ENCODE measurements around the gene RANGRF. TPM values are rescaled to one million over a fixed set of nuclear protein-coding genes. Genes with fewer than 3 reads are reported as not detected.

RANGRF gene
- total RNA-seq, 1 donor from 2014 or later, result 36.5 TPM

DNA sequence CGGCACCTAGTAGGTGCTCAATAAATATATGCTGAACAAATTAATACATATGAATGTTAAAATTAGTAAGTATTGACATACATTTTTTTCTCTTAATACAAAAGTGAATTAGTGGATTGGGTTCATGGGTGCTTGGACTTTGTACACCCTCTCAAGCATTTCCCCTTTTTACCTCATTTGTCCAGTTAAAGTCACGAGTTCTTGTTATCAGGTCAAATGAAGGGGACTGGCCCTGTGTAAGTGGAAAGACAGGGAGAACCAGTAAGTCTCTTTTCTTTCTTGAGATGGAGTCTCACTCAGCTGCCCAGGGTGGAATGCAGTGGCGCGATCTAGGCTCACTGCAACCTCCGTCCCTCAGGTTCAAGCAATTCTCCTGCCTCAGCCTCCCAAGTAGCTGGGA, 13.7 kb upstream of the RANGRF start:
- no peak overlapping the region for H3K4me3 ChIP-seq (ENCODE audit: low read depth, low read length)
- DNase-seq (ENCODE audit: low read depth), result no peak
- TF ChIP-seq, protein P1, sequence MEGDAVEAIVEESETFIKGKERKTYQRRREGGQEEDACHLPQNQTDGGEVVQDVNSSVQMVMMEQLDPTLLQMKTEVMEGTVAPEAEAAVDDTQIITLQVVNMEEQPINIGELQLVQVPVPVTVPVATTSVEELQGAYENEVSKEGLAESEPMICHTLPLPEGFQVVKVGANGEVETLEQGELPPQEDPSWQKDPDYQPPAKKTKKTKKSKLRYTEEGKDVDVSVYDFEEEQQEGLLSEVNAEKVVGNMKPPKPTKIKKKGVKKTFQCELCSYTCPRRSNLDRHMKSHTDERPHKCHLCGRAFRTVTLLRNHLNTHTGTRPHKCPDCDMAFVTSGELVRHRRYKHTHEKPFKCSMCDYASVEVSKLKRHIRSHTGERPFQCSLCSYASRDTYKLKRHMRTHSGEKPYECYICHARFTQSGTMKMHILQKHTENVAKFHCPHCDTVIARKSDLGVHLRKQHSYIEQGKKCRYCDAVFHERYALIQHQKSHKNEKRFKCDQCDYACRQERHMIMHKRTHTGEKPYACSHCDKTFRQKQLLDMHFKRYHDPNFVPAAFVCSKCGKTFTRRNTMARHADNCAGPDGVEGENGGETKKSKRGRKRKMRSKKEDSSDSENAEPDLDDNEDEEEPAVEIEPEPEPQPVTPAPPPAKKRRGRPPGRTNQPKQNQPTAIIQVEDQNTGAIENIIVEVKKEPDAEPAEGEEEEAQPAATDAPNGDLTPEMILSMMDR (conservative IDR thresholded peaks at IDR 0.05; ENCODE audit: low read depth, low read length), result no peak

- no peak for DNase-seq (ENCODE audit: low read depth)
- TF ChIP-seq, protein P1 (conservative IDR thresholded peaks at IDR 0.05; ENCODE audit: low read depth, low read length), result no peak
- H3K4me3 ChIP-seq (ENCODE audit: low read depth, low read length), result no peak overlapping the region
These were observed 12.8 kb upstream of the RANGRF start for GRCh38 chr17:8275421-8276290.

DNA sequence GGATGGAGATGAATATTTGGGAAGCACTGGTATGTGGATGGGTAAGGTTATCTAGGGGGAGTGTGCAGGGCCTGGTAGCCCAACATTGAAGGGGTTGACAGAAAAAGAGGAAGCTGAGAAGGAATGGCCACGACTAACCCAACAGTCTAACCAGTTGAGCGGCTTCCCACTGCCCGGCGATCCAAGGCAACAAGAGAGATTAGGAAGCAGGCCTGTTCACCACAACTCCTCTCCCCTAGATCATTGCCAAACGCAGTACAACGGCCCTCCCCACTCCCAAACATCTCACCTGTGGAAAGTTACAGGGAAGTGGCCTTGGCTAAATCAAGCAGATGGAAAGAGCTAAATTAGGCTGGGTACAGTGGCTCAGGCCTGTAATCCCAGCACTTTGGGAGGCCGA, 11.2 kb upstream of the RANGRF start:
- no peak overlapping the region for H3K4me3 ChIP-seq (ENCODE audit: low read depth, low read length)
- TF ChIP-seq, protein P1 (conservative IDR thresholded peaks at IDR 0.05; ENCODE audit: low read depth, low read length), result no peak
- DNase-seq (ENCODE audit: low read depth), result no peak

DNA sequence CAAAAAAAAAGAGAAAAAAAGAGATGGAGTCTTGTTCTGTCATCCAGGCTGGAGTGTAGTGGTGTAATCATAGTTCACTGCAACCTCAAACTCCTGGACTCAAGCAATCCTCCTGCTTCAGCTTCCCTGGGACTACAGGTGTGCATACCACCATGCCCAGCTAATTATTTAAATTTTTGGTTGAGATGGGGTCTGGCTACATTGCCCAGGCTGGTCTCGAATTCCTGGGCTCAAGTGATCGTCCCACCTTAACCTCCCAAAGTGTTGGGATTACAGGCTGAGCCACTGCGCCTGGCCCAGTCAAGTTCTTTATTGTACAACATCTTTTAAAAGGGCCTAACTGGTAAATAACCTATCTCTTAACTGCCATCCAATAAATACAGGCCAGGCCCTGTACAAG, 6.1 kb upstream of the RANGRF start:
- no peak overlapping the region for H3K4me3 ChIP-seq (ENCODE audit: low read depth, low read length)
- DNase-seq (ENCODE audit: low read depth), result no peak
- TF ChIP-seq, protein P1 (conservative IDR thresholded peaks at IDR 0.05; ENCODE audit: low read depth, low read length), result no peak

- no peak overlapping the region for H3K4me3 ChIP-seq (ENCODE audit: low read depth, low read length)
- TF ChIP-seq, protein P1 (conservative IDR thresholded peaks at IDR 0.05; ENCODE audit: low read depth, low read length), result no peak
- DNase-seq (ENCODE audit: low read depth), result no peak
These were observed 5.1 kb upstream of the RANGRF start for GRCh38 chr17:8283356-8283755.

DNA sequence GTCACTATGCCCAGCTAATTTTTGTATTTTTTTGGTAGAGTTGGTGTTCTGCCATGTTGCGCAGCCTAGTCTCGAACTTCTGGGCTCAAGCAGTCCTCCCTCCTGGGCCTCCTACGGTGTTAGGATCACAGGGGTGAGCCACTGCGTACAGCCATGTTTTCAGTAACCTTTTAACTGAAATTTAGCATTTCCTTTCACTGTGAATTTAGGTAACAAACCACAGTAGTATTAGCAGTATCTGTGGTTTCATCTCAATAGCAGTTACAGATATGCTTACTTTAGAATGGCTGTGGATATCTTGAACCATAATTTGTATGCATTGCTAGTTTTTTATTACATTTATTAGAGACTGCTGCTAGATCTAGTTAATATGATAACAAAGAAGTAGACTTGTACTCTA, 4.3 kb upstream of the RANGRF start:
- H3K4me3 ChIP-seq (ENCODE audit: low read depth, low read length), result no peak overlapping the region
- TF ChIP-seq, protein P1 (conservative IDR thresholded peaks at IDR 0.05; ENCODE audit: low read depth, low read length), result no peak
- DNase-seq (ENCODE audit: low read depth), result no peak

Measured in epithelial cell of proximal tubule (primary cell).